COLO668 (cell line): Measurements from ENCODE around the gene NGLY1.

ENCODE experiments used
- DNase-seq: peaks from one replicate; lab custom pipeline; 2025; ENCODE audit not compliant: unreplicated experiment; lab: John Stamatoyannopoulos, UW

Gene NGLY1, protein sequence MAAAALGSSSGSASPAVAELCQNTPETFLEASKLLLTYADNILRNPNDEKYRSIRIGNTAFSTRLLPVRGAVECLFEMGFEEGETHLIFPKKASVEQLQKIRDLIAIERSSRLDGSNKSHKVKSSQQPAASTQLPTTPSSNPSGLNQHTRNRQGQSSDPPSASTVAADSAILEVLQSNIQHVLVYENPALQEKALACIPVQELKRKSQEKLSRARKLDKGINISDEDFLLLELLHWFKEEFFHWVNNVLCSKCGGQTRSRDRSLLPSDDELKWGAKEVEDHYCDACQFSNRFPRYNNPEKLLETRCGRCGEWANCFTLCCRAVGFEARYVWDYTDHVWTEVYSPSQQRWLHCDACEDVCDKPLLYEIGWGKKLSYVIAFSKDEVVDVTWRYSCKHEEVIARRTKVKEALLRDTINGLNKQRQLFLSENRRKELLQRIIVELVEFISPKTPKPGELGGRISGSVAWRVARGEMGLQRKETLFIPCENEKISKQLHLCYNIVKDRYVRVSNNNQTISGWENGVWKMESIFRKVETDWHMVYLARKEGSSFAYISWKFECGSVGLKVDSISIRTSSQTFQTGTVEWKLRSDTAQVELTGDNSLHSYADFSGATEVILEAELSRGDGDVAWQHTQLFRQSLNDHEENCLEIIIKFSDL

DNA sequence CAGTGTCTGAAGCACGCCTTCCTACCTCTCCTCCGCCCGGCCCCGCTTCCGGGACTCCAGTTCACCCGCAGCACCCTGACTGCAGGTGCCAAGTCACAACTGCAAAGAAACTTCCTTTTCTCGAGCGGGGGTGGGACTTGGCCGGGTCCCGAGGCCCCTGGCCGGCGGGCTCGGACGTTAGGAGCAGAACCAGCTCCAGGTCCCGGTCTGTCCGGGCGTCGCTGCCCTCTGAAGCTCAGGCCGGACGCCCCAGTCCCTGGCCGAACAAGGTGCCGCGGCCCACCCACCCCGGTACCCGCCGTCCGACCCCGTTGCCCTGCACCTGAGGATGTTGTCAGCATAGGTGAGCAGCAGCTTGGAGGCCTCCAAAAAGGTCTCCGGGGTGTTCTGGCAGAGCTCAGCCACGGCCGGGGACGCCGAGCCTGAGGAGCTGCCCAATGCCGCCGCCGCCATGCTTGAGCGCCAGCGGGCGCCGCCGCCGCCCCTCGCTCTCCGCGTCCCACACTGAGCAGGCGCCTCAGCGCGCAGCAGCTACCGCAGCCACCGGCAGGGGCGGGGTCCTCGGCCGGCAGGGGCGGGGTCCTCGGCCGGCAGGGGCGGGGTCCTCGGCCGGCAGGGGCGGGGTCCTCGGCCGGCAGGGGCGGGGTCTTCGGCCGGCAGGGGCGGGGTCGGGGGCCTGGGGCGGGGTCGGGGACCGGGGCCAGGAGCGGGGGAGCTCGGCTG lies at the start of gene NGLY1:
TSS of gene NGLY1 (minus strand) at position 506 of the 723 bp plus-strand sequence. CDS start at position 453, 53 bp downstream.
- DNase-seq = peak; percentile 76

DNA sequence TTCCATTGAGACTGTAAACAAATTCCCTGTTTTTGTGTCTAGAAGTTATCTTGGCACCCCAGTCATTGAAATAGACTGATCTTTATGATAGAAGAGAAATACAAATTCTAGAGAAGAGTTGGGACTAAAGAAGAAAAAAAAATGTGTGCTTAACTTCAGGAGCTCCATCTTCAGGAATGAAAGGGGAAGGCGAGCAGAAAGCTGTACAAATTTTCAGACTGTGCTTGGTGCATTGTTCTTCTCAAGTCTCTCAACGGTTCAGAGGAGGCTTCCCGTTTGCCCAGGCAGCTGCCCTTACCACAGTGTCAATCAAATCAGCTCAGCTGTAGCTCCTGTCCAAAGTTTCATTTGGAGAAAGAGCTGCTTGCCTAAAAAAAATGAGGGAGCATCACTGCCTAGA lies 48.3 kb upstream of the NGLY1 start:
- no peak for DNase-seq

DNA sequence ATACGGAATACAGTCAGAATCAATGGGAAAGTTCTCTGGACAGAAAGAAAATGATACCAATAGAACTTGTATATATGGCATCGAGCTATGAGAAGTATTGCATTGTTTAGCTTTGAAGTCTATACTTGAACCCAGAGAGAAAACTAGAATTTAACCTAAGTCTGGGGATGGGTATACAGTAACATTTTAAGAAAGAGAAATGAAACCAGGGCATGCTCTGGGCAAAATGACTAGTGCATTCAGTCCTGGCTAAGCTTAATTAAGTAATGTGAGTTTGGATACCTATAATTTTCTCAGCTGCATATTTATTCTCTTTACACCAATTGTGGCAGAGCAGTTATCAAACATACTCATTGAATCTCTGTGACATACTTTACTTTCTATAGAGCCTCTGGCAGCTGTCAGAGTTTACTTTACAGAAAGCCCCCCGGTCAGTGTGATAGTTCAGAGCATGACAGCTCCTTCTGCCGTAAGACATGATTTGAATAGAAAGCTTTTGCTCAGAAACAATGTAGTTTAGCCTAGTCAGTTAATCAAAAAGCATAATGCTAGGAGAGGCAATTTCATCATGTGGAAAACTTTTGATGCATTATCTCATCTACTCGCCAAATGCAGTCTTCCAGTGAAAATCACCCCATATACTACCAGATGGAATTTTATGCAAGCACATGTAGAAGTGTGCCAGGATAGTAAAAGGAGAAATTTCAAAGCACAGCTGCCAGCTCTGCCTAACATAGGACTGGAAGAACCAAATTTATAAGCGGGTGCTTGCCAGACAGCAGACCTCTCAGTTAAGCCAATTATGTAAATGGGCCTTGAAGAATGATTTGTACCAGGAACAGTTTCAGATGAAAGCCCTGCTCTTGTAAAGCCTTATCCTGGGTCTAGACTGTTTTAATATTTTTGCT lies 47.4 kb upstream of the NGLY1 start:
- DNase-seq = no peak

DNA sequence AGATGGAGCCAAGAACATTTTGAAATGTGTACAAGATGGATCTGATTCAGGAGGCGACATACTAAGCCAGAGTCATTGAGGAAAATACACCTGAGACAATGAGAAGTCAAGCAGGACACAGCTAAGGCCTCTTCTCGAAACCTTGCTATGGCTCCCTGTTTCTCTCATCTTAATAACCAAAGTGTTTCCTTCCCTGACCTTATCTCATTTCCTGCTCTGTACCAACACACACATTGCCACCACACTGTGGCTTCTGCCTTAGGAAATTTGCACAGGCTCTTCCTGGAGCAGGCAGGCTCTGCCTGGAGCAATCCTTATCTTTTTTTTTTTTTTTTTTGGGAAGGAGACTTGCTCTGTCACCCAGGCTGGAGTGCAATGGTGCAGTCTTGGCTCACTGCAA lies 43.3 kb upstream of the NGLY1 start:
- no peak for DNase-seq

DNA sequence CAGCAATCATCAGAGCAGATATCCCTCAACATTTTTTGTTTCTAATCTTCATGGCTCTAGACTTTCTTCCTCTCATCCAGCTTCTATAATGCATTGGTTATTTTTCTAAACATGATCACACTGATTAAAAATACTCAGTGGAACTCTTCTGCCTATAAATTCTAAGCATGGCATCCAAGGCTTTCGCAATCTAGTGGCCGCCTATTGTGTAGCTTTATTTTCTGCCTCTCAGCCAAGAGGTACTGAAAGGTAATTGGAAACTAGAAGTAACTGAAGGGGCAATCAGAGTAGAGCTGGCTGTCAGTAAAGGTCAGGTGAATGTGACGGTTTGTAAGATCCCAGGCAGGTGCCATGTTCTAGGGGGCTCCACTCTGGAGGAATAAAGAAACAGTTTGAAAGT lies 40.1 kb upstream of the NGLY1 start:
- no peak for DNase-seq

DNA sequence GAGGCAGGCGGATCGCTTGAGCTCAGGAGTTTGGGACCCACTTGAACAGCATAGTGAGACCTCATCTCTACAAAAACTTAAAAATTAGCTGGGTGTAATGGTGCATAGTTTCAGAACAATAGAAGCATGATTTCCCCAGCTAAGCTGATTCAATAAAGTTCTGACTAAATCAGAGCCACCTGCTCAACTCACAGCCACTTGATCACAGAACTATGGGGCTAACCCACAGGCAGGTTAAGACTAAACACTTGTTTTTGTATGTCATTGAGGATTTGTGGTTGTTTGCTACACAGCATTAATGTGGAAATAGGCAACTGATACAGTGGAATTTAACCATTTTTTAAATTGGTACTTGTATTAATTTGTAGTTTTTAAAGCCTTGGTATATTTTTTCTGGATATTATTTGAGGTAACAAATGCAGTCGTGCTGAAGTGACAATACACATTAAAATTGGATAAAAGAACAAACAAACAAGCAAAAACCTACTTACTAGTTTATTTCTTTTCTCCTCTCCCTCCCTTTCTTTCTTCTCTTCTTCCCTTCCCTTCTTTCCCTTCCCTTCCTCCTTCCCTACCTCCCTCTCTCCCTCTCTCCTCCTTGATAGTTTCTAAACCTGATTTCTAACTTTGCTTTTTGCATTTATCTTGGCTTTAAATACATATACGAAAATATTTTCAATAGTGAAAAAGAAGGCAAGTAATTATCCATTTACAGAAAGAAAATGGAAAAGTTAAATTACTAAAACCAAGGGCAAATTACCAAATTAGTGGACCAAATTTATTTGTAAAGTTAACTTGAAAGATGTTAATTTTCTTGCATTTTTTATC lies 38.7 kb upstream of the NGLY1 start:
- no peak for DNase-seq

DNA sequence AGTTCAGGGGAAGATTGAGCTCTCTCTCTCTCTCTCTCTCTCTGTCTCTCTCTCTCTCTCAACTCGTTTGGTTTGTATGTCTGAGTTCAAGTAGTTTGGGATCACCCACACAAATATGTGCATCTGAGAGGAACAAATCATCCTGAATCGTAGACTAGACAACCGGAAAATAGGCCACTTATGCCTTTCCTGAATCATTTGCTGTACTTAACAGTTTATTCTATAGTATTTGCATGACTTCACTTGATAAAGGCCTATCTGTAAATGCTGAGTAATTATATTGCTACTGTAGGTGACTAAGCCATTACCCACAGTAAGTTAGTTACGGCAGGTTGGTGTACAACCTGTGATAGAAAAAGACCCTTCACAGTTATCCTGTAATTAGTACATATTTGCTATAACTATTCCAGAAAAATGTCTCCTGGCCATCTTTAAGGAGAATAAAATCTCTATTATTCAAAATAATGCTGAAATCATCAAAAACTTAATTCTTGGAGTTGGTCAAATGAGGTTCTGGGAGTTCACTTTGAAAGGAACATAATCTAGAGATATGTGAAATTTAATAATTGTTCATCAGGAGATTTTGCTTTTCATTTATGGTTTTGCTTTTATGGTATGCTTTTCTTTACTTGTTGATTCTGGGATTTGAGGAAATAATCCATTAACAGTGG lies 37.7 kb upstream of the NGLY1 start:
- DNase-seq = no peak

DNA sequence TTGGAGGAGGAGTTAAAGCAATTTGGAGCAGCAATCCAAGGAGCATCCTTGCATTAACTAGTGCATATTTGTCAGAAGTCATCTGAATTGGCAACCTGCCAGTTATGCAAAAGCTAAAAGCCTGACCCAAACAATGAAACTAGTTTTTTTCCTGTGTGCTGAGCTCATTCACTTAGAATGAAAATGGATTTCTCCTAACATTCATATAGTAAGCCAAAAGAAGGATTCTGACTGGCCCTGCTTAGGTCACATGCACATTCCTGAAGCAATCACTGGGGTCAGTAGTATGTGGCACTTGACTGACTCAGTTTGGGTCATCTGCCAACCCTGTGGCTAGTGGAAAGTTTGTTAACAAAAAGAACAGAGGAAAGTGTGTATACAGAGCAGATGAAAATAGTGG lies 37.1 kb upstream of the NGLY1 start:
- no peak for DNase-seq

DNA sequence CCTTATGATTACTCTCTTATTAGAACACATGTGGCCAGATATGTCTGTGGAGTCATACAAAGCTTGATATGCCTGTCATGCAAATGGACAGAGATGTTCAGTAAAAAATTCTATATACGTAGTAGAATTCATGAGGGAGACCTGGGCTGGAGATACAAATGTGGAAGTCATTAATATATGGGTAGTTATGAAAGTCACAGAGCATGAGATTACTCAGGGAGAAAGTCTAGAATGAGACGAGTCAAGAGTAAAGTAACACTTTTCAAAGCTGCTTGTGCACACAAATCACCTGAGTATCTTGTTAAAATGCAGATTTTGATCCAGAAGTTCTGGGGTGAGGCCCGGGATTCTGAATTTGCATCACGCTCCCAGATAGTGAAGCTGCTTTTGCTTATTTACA lies 35.1 kb upstream of the NGLY1 start:
- DNase-seq = no peak

DNA sequence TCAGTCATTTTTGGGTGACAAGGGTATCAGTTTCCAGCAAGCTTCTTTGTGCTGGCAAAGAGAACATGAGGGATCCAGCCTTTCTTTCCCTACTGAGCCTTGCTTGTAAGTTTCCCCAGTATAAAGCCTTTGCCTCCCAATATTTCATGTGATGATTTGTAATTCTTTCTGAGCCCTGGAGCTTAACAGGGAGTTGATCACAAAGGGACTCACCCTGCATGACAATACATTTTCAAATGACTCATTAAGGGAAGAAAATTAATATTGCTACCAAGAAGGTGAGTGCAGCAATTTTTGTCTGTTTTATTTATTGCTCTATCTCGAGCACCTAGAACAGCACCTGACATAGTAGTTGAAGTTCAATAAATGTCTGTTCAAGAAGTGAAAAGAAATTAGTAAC lies 34.4 kb upstream of the NGLY1 start:
- DNase-seq = no peak

DNA sequence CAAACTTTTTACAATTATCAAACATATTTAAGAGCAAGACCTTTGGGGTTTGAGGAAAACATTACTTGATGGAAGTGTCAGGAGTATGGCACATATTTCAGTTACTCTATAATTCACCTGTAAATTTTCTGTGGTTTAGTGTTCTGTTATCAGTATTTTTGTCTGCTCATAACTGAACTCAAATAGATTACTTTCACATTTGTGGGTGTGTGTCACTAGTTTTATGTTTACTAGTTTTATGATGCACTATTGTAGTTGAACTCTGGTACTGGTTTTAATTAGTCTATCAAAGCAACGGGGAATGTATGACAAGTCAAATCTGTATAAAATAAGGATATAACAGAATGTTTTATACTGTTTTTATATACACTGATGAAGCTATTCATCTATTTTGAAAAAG lies 33.9 kb upstream of the NGLY1 start:
- no peak for DNase-seq

DNA sequence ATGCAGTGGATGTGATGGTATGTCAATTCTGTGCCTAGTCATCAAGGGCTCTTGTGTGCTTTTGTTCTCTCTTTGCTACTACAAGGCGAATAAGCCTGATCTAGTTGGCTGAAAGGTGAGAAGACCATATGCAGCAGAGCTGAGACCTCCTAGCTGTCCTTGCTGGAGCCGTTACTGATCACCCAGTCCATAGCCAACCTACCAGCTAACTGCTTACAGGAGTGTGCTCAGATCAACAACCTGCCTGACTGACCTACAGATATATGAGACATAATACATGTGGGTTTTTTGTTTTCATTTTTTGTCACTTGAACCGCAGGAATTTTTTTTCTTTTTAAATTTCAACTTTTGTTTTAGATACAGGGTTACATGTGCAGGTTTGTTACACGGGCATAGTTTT lies 29.4 kb upstream of the NGLY1 start:
- no peak for DNase-seq

DNA sequence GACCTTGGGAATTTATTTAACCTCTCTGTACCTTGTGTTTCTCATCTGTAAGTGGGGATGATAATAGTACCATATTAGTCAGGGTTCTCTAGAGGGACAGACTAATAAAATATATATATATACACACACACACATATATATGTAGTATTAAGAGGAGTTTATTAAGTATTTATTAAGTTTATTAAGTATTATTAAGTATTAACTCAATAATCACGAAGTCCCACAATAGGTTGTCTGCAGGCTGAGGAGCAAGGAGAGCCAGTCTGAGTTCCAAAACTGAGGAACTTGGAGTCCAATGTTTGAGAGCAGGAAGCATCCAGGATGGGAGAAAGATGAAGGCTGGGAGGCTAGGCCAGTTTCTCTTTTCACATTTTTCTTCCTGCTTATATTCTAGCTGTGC lies 21.4 kb upstream of the NGLY1 start:
- DNase-seq = no peak

DNA sequence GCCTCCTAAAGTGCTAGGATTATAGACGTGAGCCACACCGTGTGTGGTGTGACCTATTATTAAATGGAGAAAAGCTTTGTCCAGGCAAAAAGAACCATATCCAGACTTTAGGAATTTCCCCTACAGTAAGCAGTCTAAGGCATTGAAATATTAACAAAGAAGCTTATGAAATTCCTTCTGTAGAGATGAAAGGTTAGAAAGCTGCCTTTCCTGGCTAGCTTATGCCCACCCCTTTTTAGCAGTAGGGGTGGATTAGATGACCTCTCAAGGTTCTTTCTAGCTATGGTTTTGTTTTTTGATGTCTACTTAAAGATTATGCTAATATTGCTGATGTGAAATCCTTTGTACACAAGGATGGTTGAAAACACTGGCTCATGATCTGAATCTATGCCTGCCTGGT lies 20.6 kb upstream of the NGLY1 start:
- no peak for DNase-seq

DNA sequence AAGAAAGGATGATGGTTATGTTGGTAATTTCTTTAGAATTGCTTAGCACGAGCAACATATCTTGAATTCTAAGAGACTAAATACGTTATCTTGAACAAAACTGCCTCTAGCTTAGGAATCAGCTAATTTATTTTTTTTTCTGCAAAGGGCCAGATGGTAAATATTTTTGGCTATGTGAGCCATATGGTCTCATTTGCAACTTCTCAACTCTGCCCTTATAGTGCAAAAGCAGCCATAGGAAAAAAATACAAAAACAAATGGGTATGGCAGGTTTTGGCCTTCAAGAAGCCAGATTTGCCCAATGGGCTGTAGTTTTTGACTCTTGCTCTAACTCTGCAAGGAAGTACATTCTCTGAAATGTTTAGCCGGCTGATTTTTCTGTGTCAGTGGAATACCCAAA lies 18.5 kb upstream of the NGLY1 start:
- no peak for DNase-seq

DNA sequence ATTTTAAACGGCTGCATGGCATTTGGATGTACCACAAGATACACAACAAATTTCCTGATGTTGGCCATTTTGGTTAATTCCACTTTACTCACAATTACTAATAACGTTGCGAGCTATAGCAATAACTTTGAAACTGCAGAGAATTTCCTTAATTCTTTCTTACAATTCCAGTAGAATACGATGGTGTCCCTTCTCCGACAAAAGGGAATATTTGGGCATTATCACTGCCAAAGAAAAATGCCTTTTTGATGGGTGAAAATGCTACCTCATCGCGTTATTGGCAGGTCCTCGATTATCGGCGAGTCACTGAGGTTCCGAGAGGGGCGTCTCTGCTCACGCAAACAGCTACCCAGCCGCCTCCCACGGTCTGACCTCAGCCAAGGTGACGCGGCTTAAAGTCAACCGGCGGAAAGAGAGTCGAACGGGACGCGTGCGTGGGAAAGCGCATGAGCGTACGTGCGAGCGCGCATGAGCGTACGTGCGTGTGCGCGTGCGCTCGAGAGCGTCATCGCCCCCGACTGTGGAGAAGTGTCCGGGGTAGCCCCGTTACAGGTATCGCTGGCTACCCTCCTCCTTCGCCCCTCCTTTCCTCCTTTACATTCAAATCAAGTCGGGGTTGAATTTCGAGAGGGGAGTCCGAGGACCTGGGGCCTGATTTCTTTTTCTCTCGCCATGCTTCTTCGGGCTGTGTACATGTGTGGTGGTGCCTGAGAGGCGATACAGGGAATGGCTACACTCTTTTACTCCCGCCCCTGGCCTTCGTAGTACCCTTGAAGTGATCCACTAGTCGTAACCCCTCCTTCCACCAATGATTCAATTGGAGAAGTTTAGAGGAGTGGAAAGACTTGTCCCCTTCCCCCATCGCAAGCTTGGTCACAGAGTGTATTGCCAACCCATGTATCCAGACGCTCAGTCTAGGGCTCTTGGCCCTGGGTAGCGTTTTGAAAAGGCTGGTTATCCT lies 6.6 kb upstream of the NGLY1 start, which contains the start of gene OXSM:
TSS of gene OXSM (plus strand) at position 495 of the 961 bp plus-strand sequence. CDS start 931 bp downstream, outside the sequence.
- peak; percentile 86 for DNase-seq

DNA sequence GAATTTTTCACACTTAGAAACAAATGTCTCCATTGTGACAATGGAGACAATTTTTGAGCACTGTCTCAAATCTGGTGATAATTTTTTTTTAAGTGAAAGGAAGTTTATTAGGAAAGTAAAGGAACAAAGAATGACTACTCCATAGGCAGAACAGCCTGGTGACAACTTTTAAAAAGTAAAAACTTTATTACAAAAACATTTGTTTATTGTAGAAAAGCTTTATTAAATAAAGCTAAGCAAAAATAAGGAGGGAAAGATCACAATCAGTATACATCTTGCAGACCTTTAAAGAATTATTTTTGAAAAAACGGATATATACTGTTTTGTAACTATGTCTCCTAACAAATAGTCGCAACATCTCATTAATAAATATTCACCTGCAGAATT lies 6.0 kb upstream of the NGLY1 start:
- no peak for DNase-seq

DNA sequence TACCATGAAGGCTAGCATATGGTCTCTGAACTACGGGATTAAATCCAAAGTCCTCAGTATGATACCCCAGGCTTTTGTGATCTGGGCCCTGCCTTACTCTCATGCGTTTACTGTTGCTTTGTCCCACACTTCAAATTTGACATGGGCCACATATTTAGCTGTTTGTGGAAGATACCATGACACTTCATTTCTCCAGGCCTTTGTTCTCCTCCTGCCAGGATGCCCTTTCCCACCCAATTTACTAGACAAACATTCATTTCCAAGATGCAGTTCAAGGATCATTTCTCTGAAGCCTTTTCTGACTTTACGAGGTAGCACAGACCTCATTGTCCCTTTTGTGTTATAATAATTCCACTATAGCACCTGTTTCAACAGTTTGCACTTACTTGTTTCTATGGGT lies 4.4 kb upstream of the NGLY1 start:
- no peak for DNase-seq
